Measurements from ENCODE around the gene ERVMER34-1.

The ERVMER34-1 gene

GRCh38 chr4:52789774-52790173 lies 38.5 kb upstream of the ERVMER34-1 start:
- Histone ChIP-seq H3K4me1 (ENCODE audit: low read length) (no peaks in the 10 kb centered on the region), H3K4me2 (ENCODE audit: low read length) (no peak overlapping the region), H3K27me3 (ENCODE audit: low read depth, low read length) (no peaks in the 10 kb centered on the region), H3K4me3 (ENCODE audit: low read length) (no peak overlapping the region), H3K79me2 (ENCODE audit: low read length) (no peaks in the 10 kb centered on the region), H3K36me3 (replicated peaks; ENCODE audit: low read depth, low read length) (no peaks in the 10 kb centered on the region), H3K9me3 (ENCODE audit: insufficient read depth, low read length) (no peaks in the 10 kb centered on the region), H3K9ac (ENCODE audit: low read length) (no peak overlapping the region), H3K27ac (ENCODE audit: low read length) (no peak overlapping the region), H2AFZ (ENCODE audit: low read depth, low read length) (no peak overlapping the region), H4K20me1 (ENCODE audit: insufficient read depth, low read length) (no peaks in the 10 kb centered on the region)
- TF ChIP-seq EZH2phosphoT487 (IDR thresholded peaks at IDR 0.05; ENCODE audit: low read depth) (no peak), CTCF (IDR thresholded peaks at IDR 0.05; ENCODE audit: low read depth, low read length) (no peak)

GRCh38 chr4:52788806-52789205 lies 37.6 kb upstream of the ERVMER34-1 start:
- TF ChIP-seq CTCF (IDR thresholded peaks at IDR 0.05; ENCODE audit: low read depth, low read length), result no peak
- TF ChIP-seq EZH2phosphoT487 (IDR thresholded peaks at IDR 0.05; ENCODE audit: low read depth), result no peak

GRCh38 chr4:52783069-52783468 lies 31.8 kb upstream of the ERVMER34-1 start:
- H3K79me2 ChIP-seq (ENCODE audit: low read length), result no peaks in the 10 kb centered on the region
- H3K36me3 ChIP-seq (replicated peaks; ENCODE audit: low read depth, low read length), result no peaks in the 10 kb centered on the region
- H4K20me1 ChIP-seq (ENCODE audit: insufficient read depth, low read length), result no peaks in the 10 kb centered on the region
- no peak for TF ChIP-seq CTCF (IDR thresholded peaks at IDR 0.05; ENCODE audit: low read depth, low read length)
- TF ChIP-seq EZH2phosphoT487 (IDR thresholded peaks at IDR 0.05; ENCODE audit: low read depth), result no peak
- no peak overlapping the region for H3K4me3 ChIP-seq (ENCODE audit: low read length)
- no peak overlapping the region for H2AFZ ChIP-seq (ENCODE audit: low read depth, low read length)
- H3K27me3 ChIP-seq (ENCODE audit: low read depth, low read length), result no peaks in the 10 kb centered on the region
- no peak overlapping the region for H3K4me2 ChIP-seq (ENCODE audit: low read length)
- H3K4me1 ChIP-seq (ENCODE audit: low read length), result no peaks in the 10 kb centered on the region
- no peaks in the 10 kb centered on the region for H3K9me3 ChIP-seq (ENCODE audit: insufficient read depth, low read length)
- H3K9ac ChIP-seq (ENCODE audit: low read length), result no peak overlapping the region
- no peak overlapping the region for H3K27ac ChIP-seq (ENCODE audit: low read length)

More at GRCh38 chr4:52788806-52789205, 37.6 kb upstream of the ERVMER34-1 start:
- Histone ChIP-seq H3K4me1 (ENCODE audit: low read length) (no peaks in the 10 kb centered on the region), H3K27ac (ENCODE audit: low read length) (no peak overlapping the region), H2AFZ (ENCODE audit: low read depth, low read length) (no peak overlapping the region), H3K27me3 (ENCODE audit: low read depth, low read length) (no peaks in the 10 kb centered on the region), H3K4me2 (ENCODE audit: low read length) (no peak overlapping the region), H4K20me1 (ENCODE audit: insufficient read depth, low read length) (no peaks in the 10 kb centered on the region), H3K36me3 (replicated peaks; ENCODE audit: low read depth, low read length) (no peaks in the 10 kb centered on the region), H3K79me2 (ENCODE audit: low read length) (no peaks in the 10 kb centered on the region), H3K9me3 (ENCODE audit: insufficient read depth, low read length) (no peaks in the 10 kb centered on the region), H3K9ac (ENCODE audit: low read length) (no peak overlapping the region), H3K4me3 (ENCODE audit: low read length) (no peak overlapping the region)

GRCh38 chr4:52780617-52781354 lies 29.6 kb upstream of the ERVMER34-1 start:
- no peaks in the 10 kb centered on the region for H3K27me3 ChIP-seq (ENCODE audit: low read depth, low read length)
- H3K4me3 ChIP-seq (ENCODE audit: low read length), result no peak overlapping the region
- H3K4me2 ChIP-seq (ENCODE audit: low read length), result no peak overlapping the region
- no peak overlapping the region for H3K27ac ChIP-seq (ENCODE audit: low read length)
- no peak overlapping the region for H2AFZ ChIP-seq (ENCODE audit: low read depth, low read length)
- no peaks in the 10 kb centered on the region for H4K20me1 ChIP-seq (ENCODE audit: insufficient read depth, low read length)
- no peaks in the 10 kb centered on the region for H3K79me2 ChIP-seq (ENCODE audit: low read length)
- H3K36me3 ChIP-seq (replicated peaks; ENCODE audit: low read depth, low read length), result no peaks in the 10 kb centered on the region
- TF ChIP-seq CTCF (IDR thresholded peaks at IDR 0.05; ENCODE audit: low read depth, low read length), result no peak
- TF ChIP-seq EZH2phosphoT487 (IDR thresholded peaks at IDR 0.05; ENCODE audit: low read depth), result no peak
- no peaks in the 10 kb centered on the region for H3K9me3 ChIP-seq (ENCODE audit: insufficient read depth, low read length)
- no peak overlapping the region for H3K9ac ChIP-seq (ENCODE audit: low read length)
- H3K4me1 ChIP-seq (ENCODE audit: low read length), result no peaks in the 10 kb centered on the region
